Stimulated activated CD8-positive, alpha-beta memory T cell treated with anti-CD3 and anti-CD28 coated beads, Interleukin-7, amount 100 ng/mL, for 48 hours (primary cell): Measurements from ENCODE around the gene C3.
"Not testable (repeated sequence)": the region's sequence is repeated elsewhere in the genome, so short reads cannot be mapped to it uniquely, and the experiment has no call there.

Source experiments
- DNase-seq, 2 donors: peaks; one replicate each; pipeline ENCODE4 v3.0.0-alpha.2; 2020; ENCODE audit warnings: low read depth in 1 of 2; ENCODE audit errors: extremely low read depth in 1 of 2

The C3 gene

GRCh38 chr19:6667114-6667627, 53.3 kb downstream of the C3 start:
- no peak for DNase-seq

GRCh38 chr19:6664916-6665315, 55.5 kb downstream of the C3 start:
- no peak for DNase-seq

- DNase-seq = no peak
Observed at GRCh38 chr19:6663236-6664201, 56.9 kb downstream of the C3 start.

GRCh38 chr19:6662702-6663101, 57.7 kb downstream of the C3 start:
- DNase-seq = no peak

GRCh38 chr19:6661509-6662244, 58.8 kb downstream of the C3 start:
- DNase-seq = not testable (repeated sequence)

GRCh38 chr19:6660930-6661329, 59.5 kb downstream of the C3 start:
- DNase-seq = no peak

- not testable (repeated sequence) for DNase-seq
Observed at GRCh38 chr19:6656390-6656789, 64.1 kb downstream of the C3 start.

GRCh38 chr19:6654347-6655310, 65.8 kb downstream of the C3 start:
- no peak for DNase-seq

GRCh38 chr19:6652805-6653094, 67.7 kb downstream of the C3 start:
- no peak for DNase-seq

GRCh38 chr19:6651965-6652804, 68.3 kb downstream of the C3 start:
- DNase-seq = no peak

GRCh38 chr19:6649185-6649584, 71.3 kb downstream of the C3 start:
- DNase-seq = no peak

- DNase-seq = no peak
Observed at GRCh38 chr19:6648141-6648715, 72.2 kb downstream of the C3 start.

- DNase-seq = no peak
Observed at GRCh38 chr19:6644796-6645195, 75.7 kb downstream of the C3 start.

GRCh38 chr19:6640333-6640732, 80.1 kb downstream of the C3 start:
- not testable (repeated sequence) for DNase-seq

GRCh38 chr19:6639439-6639838, 81.0 kb downstream of the C3 start:
- DNase-seq = peak in 1 of 2 donors; percentile 49

GRCh38 chr19:6633456-6633813, 87.0 kb downstream of the C3 start:
- not testable (repeated sequence) for DNase-seq

GRCh38 chr19:6632747-6633455, 87.5 kb downstream of the C3 start:
- peak in 1 of 2 donors; percentile 34 for DNase-seq

- DNase-seq = peak in 1 of 2 donors; percentile 72
Observed at GRCh38 chr19:6632002-6632621, 88.3 kb downstream of the C3 start.
